C1 segment of cervical spinal cord (tissue), 14 donors: ENCODE results near the gene ADAMTS4.

Experiments used
- DNase-seq, 14 donors: peaks; one replicate each; lab custom pipeline; 2025; lab: John Stamatoyannopoulos, UW

Gene ADAMTS4

GRCh38 chr1:161196521-161197451, 2.1 kb downstream of the ADAMTS4 start:
- peak in 4 of 14 donors; percentile 4 to 44 (median 30) for DNase-seq

- DNase-seq, result no peak
These were observed 2.7 kb downstream of the ADAMTS4 start for GRCh38 chr1:161196111-161196510.

GRCh38 chr1:161195171-161195570, 3.7 kb downstream of the ADAMTS4 start:
- DNase-seq, result peak in 4 of 14 donors; percentile 16 to 37 (median 24)

GRCh38 chr1:161193561-161194235, 5.2 kb downstream of the ADAMTS4 start:
- peak in 12 of 14 donors; percentile 11 to 88 (median 72) for DNase-seq

- DNase-seq, result peak in 10 of 14 donors; percentile 6 to 63 (median 44)
These were observed 6.1 kb downstream of the ADAMTS4 start for GRCh38 chr1:161192476-161193465.

GRCh38 chr1:161191971-161192370, 6.9 kb downstream of the ADAMTS4 start:
- DNase-seq, result peak in 1 of 14 donors; percentile 15

GRCh38 chr1:161190962-161191521, 7.8 kb downstream of the ADAMTS4 start:
- peak in 5 of 14 donors; percentile 14 to 47 (median 31) for DNase-seq

- DNase-seq, result no peak
These were observed 9.8 kb downstream of the ADAMTS4 start for GRCh38 chr1:161189036-161189435.

- no peak for DNase-seq
These were observed 10.5 kb downstream of the ADAMTS4 start for GRCh38 chr1:161188381-161188780.

- DNase-seq, result peak in 3 of 14 donors; percentile 12 to 48 (median 17)
These were observed 11.5 kb downstream of the ADAMTS4 start for GRCh38 chr1:161187311-161187710.

GRCh38 chr1:161185732-161186311, 13.0 kb downstream of the ADAMTS4 start:
- DNase-seq, result peak in 3 of 14 donors; percentile 9 to 26 (median 18)

GRCh38 chr1:161185282-161185682, 13.6 kb downstream of the ADAMTS4 start:
- peak in 11 of 14 donors; percentile 18 to 64 (median 47) for DNase-seq

GRCh38 chr1:161182214-161182613, 16.6 kb downstream of the ADAMTS4 start:
- DNase-seq, result no peak

- no peak for DNase-seq
These were observed 18.2 kb downstream of the ADAMTS4 start for GRCh38 chr1:161180639-161181038.

- no peak for DNase-seq
These were observed 19.2 kb downstream of the ADAMTS4 start for GRCh38 chr1:161179698-161180097.

- DNase-seq, result no peak
These were observed 21.0 kb downstream of the ADAMTS4 start for GRCh38 chr1:161177936-161178244.

GRCh38 chr1:161177112-161177935, 21.5 kb downstream of the ADAMTS4 start, which contains the start of gene B4GALT3:
Gene B4GALT3, minus strand, starts transcription at chr1:161177507. Its CDS starts 1,447 bp downstream, at chr1:161176060.
- DNase-seq, result peak; percentile 47 to 90 (median 82)

GRCh38 chr1:161176468-161177111, 22.3 kb downstream of the ADAMTS4 start:
- DNase-seq, result no peak
